Activated T-helper 9 cell treated with anti-CD3 and anti-CD28 coated beads, Interleukin-2, amount 50 U/mL, for 16 hours (primary cell): ENCODE measurements around the gene IFNA13.
"Not testable (repeated sequence)": the region's sequence is repeated elsewhere in the genome, so short reads cannot be mapped to it uniquely, and the experiment has no call there.

Experiments
- DNase-seq: peaks from one replicate; pipeline ENCODE4 v3.0.0-alpha.2; 2020; ENCODE audit warnings: low read depth

The IFNA13 gene

GRCh38 chr9:21367957-21368356 is at the start of gene IFNA13:
IFNA13 (minus strand) TSS chr9:21368057; CDS start chr9:21368010, 47 bp downstream.
- no peak for DNase-seq

DNA sequence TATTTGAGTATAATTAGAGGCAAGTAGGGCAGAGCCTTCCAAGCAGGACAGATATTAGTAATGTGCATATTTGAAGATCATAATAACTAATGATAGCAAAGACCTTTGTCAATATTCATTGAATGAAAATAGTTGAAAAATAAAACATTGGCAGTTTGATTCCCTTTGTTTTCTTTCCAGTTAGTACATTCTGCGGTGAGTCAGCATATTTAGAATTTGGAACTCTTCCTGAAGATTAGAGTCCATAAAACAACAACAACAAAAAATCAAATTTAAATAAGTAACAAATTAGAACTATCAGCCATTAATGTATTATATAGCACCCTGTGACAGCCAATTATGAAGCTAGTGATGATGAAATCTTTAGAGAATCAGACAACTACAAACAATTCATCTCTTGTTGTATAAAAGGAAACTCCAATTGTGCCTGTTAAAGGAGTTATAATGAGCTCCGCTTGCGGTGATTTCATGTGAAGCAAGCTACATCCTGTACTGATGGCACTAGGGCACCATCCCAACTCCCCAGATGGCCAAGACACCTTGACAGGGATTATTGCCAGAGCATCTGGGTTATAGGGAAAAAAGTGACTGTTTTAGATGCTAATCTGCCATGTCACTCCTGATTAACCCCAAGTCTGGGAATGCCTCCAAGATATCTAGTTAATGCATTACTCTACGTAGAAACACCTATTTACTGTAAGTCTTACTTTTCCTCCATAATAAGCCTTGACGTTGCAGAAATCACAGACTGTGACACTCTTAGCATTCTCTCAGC is 47.8 kb upstream of the IFNA13 start:
- no peak for DNase-seq

DNA sequence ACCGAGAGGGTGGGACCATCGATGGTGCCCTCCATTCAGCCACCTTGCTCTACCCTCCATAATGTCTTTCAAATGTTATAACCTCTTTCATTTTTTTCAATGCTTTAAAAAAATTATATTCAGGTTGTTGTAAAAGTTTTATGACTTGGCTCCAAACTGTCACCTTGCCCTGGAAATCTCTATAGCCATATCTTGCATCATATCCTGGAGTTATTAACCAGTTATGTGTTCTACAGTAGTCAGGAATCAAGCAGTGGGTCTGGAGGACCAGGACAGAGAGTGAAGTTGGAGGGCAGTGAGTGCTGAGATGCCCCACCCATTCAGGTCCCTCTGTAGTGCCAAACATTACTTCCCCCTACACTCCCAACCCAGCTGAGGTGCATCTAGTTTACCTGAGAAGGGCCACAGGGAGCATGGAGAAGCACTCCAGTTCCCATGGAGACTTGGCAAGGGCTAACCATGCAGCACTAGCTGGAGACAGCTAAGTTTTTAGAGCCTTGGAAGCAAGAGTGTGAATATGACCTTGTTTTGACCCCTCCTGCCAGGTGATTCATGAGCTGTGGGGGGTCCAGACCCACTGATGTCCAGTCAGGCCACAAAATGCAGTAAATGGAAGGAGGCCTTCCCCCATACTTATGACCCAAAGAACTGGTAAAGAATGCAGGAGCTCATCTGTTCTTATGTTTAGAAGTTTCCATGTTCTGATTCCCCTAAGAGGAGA is 46.5 kb upstream of the IFNA13 start:
- no peak for DNase-seq

DNA sequence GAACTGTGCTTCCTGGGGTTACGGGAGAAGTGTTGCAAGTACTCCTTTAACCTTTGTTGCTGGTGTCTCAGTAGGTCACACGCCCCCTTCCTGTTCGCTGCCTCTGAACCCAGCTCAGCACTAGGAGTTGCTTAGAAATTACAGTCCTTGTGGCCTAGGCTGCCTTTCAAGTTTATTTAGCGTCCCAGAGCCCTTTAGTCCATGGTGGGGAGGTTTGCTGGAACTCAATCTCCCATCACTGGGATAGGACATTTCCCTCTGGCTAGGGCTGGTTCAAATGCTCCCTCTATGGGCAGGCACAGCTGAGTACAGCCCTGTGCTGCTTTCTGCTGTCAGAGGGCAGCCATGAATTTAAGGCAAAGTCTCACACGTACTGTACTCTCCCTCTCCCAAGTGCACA is 45.8 kb upstream of the IFNA13 start:
- DNase-seq = no peak

DNA sequence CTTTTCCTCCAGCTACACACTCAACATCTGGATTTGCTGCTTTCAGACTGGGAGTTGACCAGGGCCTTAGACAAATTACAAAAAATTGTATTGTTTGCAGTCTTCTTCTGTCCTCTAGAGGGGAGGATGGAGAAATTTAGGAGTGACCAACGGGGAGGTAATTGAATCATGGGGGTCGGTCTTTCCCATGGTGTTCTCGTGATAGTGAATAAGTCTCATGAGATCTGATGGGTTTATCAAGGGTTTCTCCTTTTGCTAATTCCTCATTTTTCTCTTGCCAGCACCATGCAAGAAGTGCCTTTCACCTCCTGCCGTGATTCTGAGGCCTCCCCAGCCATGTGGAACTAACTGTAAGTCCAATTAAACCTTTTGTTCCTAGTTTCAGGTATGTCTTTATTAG is 45.3 kb upstream of the IFNA13 start:
- DNase-seq = no peak

- no peak for DNase-seq
These were observed 44.2 kb upstream of the IFNA13 start for GRCh38 chr9:21412107-21412506.

DNA sequence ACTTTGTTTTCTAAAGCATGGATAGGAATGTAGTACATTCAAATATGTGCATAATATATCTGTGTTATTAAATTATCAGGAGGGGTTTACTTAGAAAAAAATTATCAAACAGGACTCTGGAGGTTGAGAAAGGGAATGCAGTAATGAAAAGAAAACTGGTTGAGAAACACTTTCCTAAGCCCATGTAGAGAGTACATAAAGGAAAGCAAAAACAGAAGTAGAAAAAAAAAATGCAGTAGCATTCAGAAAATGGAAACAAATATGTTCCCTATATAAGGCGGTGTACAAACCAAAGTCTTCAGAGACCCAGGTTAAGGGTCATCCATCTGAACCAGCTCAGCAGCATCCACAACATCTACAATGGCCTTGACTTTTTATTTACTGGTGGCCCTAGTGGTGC is 41.0 kb upstream of the IFNA13 start, which contains the start of gene IFNA8:
IFNA8 (plus strand) TSS at position 301 of the 400 bp plus-strand sequence; CDS start at position 361, 60 bp downstream.
- no peak for DNase-seq

DNA sequence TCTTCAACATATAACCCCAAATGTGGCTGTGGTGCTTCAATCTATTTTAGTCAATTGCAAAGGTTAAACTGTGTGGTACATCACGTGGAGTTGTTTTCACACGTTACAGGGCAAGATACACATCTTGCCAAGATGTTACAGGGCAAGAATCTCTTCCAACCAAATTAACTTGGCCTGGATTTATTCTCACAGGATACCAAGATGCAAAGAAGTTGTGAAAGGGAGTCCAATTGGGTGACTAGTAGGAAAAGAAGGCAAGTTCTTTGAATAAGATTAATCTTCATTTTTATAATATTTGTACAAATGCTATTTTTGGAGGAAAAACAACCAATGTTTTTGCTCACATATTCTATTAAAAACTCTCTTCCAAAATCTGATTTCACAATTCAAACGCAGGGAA is 36.3 kb upstream of the IFNA13 start:
- no peak for DNase-seq

- no peak for DNase-seq
These were observed 34.8 kb upstream of the IFNA13 start for GRCh38 chr9:21402386-21403251.

DNA sequence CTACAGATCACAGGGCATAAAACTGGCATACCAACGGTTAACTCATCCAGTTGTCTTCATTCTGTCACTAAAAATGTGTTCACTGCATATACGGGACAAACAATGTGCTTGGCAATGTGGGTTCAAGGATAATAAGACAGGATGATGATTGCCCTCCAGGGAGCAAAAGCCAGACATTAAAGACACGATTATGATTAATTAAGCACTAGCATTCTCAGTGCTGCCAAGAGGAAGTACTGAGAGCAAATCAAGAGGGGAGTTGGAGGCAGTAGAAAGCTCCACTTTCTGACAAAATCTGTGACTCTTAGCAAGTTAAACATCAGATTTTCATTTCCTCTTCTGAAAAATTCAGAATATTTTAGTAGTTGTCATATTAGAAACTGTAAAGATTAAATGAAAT is 32.1 kb upstream of the IFNA13 start:
- DNase-seq = no peak

DNA sequence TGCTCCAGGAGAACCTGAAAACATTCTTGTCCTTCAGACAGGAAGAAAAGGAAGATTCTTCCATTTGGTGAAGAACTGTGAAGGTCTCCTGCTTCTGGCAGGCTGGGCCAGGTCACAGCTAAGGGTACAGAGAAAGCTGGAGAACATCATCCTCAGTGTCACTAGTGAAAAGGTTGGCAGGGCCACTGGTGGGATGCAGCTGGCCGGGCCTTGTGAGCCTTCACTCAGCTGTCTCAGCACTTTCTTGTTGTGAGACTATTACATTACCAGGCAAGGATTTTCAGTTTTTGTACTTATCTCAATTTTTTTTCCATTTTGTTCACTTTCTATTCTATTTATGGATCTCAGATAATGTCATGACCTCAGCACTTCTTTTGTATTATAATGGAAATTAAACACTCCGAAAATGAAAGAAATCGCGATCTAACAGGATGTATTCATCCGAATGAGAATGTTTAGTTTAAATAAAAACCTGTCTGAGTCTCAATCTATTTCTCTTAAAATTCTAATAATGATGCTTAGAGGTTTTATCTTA is 31.2 kb upstream of the IFNA13 start:
- no peak for DNase-seq

DNA sequence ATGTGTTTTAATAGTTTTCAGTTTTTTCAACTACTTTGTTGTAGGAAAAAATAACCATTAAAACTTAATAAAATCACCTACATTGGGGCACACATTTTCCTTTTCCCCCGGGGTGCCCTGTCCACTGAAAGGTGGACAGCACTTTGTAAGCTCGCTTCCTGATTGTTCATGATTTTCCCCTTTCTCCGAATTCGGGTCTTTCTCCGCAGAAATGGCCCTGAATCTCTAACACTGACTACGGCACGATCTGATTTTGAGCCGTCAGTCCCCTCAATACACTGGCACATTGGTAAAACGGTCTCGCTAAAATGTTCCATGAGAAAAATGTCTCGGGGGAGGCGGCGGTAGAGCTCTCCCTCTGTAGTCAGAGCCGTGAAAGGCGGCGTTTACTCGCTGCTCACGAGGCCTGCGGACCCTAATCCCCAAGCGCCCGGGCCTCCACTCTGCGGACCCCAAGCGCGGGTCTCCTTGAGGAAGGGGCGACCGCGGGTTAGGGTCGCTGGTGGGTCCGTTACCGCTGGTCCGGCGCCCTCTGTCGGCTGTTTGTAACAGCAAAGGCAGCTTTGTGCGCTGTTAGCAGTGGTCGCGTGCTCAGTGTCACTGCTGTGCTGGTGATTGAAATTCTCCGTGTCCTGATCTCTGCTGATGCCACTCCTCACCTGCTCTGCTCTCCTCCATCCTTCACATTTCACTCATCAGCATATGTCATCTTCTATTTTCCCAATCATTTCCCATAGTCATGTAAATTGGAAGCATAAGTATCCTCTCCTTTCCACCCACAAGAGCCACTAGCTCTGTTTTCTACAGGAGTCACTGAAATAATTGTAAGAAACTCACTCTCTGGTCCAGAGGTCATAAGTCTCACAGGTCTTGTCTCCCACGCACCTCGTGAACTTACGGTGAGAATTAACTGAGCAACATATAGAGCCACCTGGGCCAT is 28.2 kb upstream of the IFNA13 start:
- DNase-seq = peak; percentile 39

GRCh38 chr9:21392270-21392669 is 24.4 kb upstream of the IFNA13 start:
- no peak for DNase-seq

- DNase-seq = no peak
These were observed 17.3 kb upstream of the IFNA13 start, which contains the start of gene IFNA2 for GRCh38 chr9:21385131-21385670. IFNA2 (minus strand) TSS chr9:21385398; CDS start chr9:21385329, 69 bp downstream.

DNA sequence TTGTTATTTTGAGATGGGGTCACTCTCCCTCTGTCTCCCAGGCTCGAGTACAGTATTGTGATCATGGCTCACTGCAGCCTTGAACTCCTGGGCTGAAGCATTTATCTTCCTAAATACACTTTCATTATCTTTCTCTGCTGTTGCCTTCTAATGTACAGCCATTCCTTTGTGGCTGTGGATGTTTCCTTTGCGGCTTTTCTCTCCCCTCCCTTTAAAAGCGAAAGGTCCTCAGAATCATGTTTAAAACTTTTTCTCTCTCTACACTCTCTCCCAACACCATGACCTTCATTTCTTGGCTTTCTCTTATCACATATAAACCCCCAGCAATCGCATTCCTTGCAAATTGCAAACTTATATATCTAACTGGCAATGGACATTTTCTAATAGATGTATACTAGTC is 15.8 kb upstream of the IFNA13 start:
- DNase-seq = no peak

DNA sequence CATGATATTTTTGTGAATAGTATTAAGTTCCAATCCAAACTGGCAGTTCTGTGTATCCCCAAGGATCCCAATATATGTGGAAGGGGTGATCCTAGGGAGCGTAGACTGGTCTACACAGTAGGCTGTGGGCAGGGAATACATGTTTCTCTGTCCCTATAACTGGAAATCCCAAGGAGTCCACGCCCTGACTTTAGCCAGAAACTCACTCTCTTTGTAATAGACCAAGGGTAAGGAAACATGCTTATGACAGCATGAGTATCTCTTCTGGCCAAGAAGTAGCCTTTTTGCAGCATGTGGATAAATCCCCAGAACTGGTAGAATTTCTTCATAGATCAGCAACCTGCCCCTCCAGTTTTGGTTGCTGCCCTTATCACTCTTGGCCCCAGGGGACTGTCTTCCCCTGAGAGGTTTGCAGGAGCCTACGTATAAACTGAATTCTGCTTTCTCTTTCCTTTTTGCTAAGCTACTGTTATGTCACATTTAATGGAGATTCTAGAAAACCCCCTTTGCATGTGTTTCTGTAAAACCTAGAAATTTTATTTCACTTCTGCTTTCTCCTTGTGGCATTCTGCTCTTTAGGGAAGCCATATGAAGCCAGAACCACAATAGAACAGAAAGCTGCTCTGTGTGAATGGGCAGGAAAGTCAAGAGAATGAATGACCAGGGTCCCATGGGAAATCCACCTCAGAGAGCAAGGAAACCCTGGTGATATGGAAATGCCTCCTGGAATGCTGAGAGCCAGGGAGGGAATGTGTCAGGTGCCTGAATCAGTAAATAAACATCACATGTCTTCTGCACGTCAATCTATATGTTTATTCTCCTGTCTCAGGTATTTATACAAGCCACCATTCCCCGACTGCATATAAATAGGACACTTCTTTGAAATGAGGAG is 13.8 kb upstream of the IFNA13 start:
- DNase-seq = no peak

DNA sequence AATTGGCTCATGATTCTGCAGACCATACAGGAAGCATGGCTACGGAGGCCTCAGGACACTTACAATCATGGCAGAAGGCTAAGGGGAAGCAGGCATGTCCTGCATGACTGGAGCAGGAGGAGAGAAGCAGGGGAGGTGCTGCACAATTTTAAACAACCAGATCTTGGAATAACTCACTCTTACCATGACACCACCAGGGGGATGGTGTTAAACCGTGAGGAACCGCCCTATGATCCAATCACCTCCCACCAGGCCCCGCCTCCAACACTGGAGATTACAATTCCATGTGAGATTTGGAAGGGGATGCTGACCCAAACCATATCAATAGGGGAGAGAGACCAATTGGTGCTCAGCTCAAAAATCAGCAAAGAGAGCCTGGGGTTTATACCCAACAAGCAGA is 3.6 kb upstream of the IFNA13 start:
- DNase-seq = not testable (repeated sequence)

DNA sequence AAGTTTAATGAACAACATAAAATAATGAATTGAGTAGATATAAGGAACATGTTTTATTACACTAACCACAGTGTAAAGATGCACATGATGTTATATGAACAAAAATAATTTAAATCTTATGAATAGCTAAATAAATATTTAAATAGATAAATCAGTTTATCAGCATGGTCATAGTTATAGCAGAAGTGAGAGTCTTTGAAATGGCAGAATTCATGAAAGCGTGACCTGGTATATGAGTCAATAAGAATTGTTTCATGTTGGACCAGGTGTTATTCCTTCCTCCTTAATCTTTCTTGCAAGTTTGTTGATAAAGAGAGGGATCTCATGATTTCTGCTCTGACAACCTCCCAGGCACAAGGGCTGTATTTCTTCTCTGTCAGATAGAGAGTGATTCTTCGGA is 688 bp downstream of the IFNA13 start:
- not testable (repeated sequence) for DNase-seq

- DNase-seq = no peak
These were observed 5.6 kb downstream of the IFNA13 start for GRCh38 chr9:21362287-21362686.
